HG03066 (cell line): Measurements from ENCODE around the gene PFN4.

ENCODE experiments used
- ATAC-seq: cut with Tn5 transposase; IDR thresholded peaks from one replicate; pipeline ENCODE4 v1.9.1; 2021; ENCODE audit warnings: low read depth; ENCODE audit not compliant: unreplicated experiment

The PFN4 gene

DNA sequence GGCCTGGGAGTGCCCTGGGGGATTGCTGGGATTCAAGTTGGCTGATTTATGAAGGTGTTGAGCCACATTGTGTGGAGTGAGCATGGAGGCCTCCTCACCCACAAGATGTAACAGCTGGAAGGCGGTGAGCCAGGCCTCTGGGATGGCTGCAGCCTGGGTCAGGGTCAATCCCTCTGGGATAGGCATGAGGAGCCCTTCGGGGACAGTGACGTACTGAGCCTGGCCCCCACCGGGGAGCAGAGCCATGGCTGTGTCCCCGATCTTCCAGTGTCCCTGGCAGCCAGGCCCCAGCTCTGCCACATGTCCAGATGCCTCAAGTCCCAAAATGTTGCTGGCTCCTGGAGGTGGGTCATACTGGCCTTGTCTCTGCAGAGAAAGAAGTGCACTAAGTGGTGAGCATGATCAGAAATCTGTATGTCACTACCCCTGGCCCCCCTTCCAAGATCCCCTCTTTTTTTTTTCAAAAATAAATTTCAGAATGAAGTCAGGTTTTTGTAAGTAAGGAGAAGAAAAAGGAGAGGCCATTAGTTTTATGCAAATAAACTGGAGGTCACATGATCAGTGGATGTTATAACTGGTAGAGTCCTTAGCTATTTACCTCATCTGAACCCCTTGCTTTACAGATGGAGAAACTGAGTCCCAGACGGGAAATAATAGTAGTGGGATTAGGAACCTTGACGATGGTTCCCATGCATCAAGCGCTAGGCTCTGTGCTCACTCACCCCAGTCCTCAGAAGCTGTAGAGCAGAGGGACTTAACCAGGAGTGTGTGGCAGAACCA is 40.2 kb downstream of the PFN4 start:
- no peak for ATAC-seq

- no peak for ATAC-seq
Measured at GRCh38 chr2:24080701-24081100, 42.4 kb downstream of the PFN4 start.

GRCh38 chr2:24077879-24078278 is 45.3 kb downstream of the PFN4 start:
- ATAC-seq = no peak

DNA sequence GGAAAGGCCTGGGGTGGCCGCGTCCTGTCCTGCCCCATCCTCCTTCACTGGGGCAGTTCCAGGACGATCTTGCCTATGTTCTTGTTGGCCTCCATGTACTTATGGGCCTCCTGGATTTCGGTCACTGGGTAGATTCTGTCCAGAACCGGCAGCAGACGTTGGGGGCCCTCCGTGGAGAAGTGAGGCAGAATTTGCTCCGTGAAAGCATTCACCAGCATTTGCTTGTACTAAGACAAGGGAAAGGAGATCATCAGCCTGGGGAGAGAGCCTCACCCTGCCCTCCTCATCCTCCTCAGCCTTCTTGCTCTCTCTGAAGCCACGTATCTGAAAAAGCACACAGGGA is 45.6 kb downstream of the PFN4 start:
- no peak for ATAC-seq

DNA sequence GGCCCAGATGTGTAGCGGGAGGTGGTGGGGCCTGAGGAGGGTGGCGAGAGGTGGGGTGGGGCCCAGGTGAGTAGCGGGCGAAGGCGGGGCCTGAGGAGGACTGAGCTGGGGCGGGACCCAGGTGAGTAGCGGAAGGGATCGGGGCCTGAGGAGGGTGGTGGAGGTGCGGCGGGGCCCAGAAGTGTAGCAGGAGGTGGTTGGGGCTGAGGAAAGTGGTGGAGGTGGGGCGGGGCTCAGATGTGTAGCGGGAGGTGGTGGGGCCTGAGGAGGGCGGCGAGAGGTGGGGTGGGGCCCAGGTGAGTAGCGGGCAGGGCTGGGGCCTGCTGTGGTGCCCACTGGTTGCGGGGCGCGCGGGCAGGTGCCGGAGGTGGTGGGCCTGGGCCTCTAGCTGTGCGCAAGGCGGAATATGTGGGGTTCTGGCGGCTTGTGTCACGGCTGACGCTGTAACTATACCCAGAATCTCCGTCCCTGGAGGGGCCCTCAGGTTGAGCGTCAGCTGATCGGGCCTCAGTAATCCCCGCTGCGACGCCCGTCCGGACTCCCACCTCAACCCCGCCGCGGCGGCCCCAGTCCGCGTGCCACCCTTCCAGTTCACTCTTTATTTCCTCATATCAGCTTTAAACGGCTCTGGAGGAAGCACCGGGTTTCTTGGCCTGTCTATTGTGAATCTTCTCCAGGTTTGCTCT is 46.1 kb downstream of the PFN4 start:
- ATAC-seq = peak; percentile 7

DNA sequence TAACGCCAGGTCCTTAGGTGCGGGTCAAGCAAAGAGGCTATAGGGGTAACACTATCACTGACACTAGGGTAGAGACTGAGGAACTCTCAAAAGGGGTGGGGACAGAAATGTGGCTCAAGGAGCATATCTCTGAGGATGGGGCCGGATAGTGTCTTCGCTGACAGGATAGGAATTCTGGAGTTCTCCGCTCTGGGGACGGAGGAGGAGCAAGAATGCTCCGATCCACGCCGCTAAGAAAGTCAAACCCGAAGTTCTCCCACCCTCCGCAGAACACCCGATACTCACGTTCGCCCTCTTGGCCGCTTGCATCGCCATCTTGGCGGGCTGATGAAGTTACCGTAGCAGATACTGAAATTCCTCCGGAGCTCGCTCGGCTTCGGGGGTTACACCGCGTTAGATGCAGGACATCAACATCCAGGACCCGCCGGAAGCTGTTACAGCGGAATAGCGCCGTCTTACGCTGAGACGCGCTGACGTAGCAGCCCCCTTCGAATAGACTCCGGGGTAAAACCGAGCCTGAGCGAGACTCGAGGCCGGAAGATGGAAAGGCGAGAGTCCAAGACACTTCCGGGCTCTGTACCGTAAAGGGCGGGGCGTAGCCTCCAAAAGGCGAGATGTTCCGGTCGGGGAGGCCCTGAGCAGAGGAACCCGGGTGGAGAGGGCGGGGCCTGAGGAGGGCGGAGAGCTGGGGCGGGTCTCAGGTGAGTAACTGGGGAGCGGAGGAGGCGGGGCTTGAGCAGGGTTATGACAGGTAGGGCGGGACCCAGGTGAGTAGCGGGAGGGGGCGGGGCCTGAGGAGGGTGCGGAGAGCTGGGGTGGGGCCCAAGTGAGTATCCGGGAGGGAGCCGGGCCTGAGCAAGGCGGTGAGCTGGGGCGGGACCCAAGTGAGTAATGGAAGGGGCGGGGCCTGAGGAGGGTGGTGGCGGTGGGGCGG is 47.0 kb downstream of the PFN4 start, which contains the start of gene SF3B6:
SF3B6 (minus strand) TSS at position 412 of the 934 bp plus-strand sequence; CDS start at position 315, 97 bp downstream.
- ATAC-seq = peak; percentile 95

- no peak for ATAC-seq
Measured at GRCh38 chr2:24075259-24075658, 47.9 kb downstream of the PFN4 start.

GRCh38 chr2:24073816-24074215 is 49.3 kb downstream of the PFN4 start:
- ATAC-seq = no peak

DNA sequence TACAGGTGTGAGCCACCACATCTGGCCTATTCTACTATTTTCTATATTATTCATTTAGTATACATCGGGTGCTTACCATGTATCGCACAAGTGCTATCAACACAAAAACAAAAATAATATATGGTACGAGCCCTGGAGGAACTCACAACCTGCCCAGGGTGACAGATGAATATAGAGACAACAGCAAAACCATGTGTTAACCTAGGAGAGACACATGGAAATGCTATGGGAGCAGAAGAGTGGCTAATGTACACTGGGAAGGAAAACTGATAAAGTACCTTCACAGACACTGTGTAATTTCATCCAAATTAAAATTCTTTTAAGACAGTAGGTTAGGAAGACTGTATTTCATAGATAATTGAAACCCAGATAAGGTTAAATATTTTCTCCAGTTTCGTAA is 50.9 kb downstream of the PFN4 start:
- no peak for ATAC-seq

DNA sequence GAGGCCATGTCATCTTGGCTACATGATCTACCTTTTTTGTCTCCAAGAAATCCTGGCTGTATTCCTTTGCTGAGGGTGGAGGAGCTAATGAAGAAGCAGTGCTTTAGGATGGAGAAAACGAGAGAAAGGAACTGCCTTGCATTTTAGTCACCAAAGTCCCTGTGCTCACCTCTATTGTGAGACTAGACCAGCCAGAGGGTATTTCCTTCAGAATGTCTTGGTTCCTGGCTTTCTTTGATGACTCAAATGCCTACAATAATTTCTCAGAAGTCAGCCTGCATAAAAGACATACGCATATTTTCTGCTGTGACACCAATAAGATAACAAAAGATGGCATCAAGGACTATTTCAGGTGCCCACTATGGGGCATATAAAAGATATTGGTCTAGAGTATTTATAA is 57.8 kb downstream of the PFN4 start:
- ATAC-seq = no peak
